Testis (tissue), 2 donors: ENCODE results near the gene UBAP1.

Source experiments
- POLR2A ChIP-seq: fragments of 450-650 bp; IDR thresholded peaks from one replicate; pipeline ENCODE4 v1.6.1; 2017; ENCODE audit warnings: antibody characterized with exemption, mild to moderate bottlenecking, moderate library complexity
- TF ChIP-seq, protein P1 (sequence below), 3 experiments: fragments of 450-650 bp in 2 of 3; fragments of 200-600 bp in 1 of 3; sonication (generic) in 1 of 3; IDR thresholded peaks; one replicate each; pipeline ENCODE4 v1.5.1; 2016 to 2019; ENCODE audit warnings: antibody characterized with exemption in 3 of 3, mild to moderate bottlenecking in 2 of 3, moderate library complexity in 1 of 3

DNA sequence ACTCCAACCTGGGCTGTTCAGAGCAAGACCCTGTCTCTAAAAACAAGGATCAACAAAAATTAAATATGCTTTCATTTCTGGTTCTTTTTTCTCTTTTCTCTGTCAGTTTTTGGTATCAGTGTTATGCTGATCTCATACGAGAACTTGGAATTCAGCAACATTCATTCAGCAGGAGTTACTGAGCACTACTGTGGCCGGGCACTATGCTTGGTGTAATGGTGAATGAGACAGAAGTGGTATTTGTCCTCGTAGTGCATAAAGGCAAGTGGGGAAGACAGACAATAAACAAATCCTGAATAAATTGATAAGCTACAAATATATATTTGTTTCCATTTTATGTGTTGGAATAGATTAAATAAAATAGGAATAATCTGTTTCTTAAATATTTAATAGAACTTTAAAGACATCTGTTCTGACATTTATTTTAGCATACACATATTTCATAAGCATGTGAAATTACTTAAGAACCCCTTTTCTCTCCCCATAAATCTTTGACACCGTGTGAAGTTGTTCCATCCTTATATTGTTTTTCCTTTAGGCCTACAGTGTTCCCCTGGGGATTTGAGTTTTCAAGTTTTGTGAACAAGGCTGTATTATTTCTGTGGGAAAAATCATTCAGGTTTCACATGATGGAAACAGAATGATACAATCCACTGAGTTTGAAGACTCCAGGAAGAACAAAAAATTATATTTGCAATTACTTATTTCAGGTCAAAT lies 24.6 kb downstream of the UBAP1 start:
- TF ChIP-seq, protein P1, sequence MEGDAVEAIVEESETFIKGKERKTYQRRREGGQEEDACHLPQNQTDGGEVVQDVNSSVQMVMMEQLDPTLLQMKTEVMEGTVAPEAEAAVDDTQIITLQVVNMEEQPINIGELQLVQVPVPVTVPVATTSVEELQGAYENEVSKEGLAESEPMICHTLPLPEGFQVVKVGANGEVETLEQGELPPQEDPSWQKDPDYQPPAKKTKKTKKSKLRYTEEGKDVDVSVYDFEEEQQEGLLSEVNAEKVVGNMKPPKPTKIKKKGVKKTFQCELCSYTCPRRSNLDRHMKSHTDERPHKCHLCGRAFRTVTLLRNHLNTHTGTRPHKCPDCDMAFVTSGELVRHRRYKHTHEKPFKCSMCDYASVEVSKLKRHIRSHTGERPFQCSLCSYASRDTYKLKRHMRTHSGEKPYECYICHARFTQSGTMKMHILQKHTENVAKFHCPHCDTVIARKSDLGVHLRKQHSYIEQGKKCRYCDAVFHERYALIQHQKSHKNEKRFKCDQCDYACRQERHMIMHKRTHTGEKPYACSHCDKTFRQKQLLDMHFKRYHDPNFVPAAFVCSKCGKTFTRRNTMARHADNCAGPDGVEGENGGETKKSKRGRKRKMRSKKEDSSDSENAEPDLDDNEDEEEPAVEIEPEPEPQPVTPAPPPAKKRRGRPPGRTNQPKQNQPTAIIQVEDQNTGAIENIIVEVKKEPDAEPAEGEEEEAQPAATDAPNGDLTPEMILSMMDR (IDR thresholded peaks at IDR 0.05) = no peak
- TF ChIP-seq POLR2A = no peak
